Calu3 (cell line): Measurements from ENCODE around the gene SCARB2. TPM values are rescaled to one million over a fixed set of nuclear protein-coding genes. Genes with fewer than 3 reads are reported as not detected.
A peak's percentile ranks its signal among the peaks of the same experiment; 100 is the strongest.

ENCODE experiments used
- BruUV-seq: library from RNA; stranded (reverse); fragments of 400-500 nt; replicated peaks from 2 replicates; lab custom pipeline; 2021; lab: Mats Ljungman, UMichigan
- CTCF ChIA-PET: fragments of 300-600 bp; sonication (Branson Sonifier 250); formaldehyde crosslinking; loops from one replicate; lab custom pipeline; 2022; ENCODE audit warnings: antibody characterized with exemption; lab: Charles Lee
- DNase-seq: peaks from one replicate; pipeline ENCODE4 v3.0.0; 2022
- H3K27ac Mint-ChIP-seq: one replicate; pipeline ENCODE4 v1.8.0; 2022; ENCODE audit warnings: mixed read lengths; ENCODE audit not compliant: unreplicated experiment
- H3K27me3 Mint-ChIP-seq: one replicate; pipeline ENCODE4 v1.8.0; 2022; ENCODE audit warnings: mixed read lengths; ENCODE audit not compliant: unreplicated experiment
- H3K36me3 Mint-ChIP-seq: one replicate; pipeline ENCODE4 v1.8.0; 2022; ENCODE audit warnings: mild to moderate bottlenecking, moderate library complexity, mixed read lengths; ENCODE audit not compliant: insufficient read depth, unreplicated experiment
- H3K4me1 Mint-ChIP-seq: one replicate; pipeline ENCODE4 v1.8.0; 2022; ENCODE audit warnings: mild to moderate bottlenecking, low read depth, mixed read lengths; ENCODE audit not compliant: unreplicated experiment
- H3K4me3 Mint-ChIP-seq: one replicate; pipeline ENCODE4 v1.8.0; 2022; ENCODE audit warnings: mild to moderate bottlenecking, low read depth, moderate library complexity, mixed read lengths; ENCODE audit not compliant: unreplicated experiment
- H3K9me3 Mint-ChIP-seq: one replicate; pipeline ENCODE4 v1.8.0; 2022; ENCODE audit warnings: low read depth, mixed read lengths; ENCODE audit not compliant: unreplicated experiment
- intact Hi-C: fragments of 100-400 bp; cut with micrococcal nuclease; formaldehyde crosslinking; loops from one replicate; pipeline ENCODE4 v1.10.0; 2022; ENCODE audit not compliant: unreplicated experiment
- total RNA-seq: library from RNA; stranded (reverse); gene quantifications from 2 replicates; pipeline ENCODE4 v1.2.3, GENCODE V29; 2022
- TF ChIP-seq, protein P1 (sequence below): fragments of 200-600 bp; IDR thresholded peaks from one replicate; pipeline ENCODE4 v1.8.0; 2022; ENCODE audit warnings: antibody characterized with exemption; ENCODE audit not compliant: unreplicated experiment

The SCARB2 gene
- total RNA-seq, 1 experiment from 2014 or later: 87.3 TPM

DNA sequence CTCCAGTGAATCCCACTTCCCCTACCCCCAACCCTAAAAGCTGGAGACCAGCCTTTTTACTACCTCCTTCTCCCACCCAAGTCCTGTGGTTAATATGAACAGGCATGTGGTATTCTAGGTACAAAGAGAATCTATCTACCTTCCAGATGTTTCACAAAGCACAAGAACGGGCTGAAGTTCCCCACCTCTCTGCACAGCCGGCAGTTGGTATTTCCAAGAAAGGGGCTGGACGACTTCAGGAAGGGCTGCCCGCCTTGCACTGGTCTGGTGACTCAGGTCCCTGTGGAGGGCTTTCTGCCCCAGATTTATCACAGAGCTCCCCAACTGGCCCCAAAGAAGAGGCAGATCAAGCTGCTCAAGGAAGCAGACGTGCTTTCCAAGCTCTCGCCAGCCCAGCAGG, 42.4 kb upstream of the SCARB2 start:
- intact Hi-C loops: no loop called here
- peaks cover 15% of the 10 kb centered on the region for H3K4me1 Mint-ChIP-seq
- DNase-seq: no peak
- TF ChIP-seq, protein P1, sequence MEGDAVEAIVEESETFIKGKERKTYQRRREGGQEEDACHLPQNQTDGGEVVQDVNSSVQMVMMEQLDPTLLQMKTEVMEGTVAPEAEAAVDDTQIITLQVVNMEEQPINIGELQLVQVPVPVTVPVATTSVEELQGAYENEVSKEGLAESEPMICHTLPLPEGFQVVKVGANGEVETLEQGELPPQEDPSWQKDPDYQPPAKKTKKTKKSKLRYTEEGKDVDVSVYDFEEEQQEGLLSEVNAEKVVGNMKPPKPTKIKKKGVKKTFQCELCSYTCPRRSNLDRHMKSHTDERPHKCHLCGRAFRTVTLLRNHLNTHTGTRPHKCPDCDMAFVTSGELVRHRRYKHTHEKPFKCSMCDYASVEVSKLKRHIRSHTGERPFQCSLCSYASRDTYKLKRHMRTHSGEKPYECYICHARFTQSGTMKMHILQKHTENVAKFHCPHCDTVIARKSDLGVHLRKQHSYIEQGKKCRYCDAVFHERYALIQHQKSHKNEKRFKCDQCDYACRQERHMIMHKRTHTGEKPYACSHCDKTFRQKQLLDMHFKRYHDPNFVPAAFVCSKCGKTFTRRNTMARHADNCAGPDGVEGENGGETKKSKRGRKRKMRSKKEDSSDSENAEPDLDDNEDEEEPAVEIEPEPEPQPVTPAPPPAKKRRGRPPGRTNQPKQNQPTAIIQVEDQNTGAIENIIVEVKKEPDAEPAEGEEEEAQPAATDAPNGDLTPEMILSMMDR: no peak
- no peak overlapping the region for H3K27ac Mint-ChIP-seq
- no peaks in the 10 kb centered on the region for H3K27me3 Mint-ChIP-seq
- no peaks in the 10 kb centered on the region for H3K9me3 Mint-ChIP-seq
- CTCF ChIA-PET: no interaction called here
- no peak overlapping the region for H3K4me3 Mint-ChIP-seq
- BruUV-seq: no TSS peak
- H3K36me3 Mint-ChIP-seq: peaks cover 5% of the 10 kb centered on the region

DNA sequence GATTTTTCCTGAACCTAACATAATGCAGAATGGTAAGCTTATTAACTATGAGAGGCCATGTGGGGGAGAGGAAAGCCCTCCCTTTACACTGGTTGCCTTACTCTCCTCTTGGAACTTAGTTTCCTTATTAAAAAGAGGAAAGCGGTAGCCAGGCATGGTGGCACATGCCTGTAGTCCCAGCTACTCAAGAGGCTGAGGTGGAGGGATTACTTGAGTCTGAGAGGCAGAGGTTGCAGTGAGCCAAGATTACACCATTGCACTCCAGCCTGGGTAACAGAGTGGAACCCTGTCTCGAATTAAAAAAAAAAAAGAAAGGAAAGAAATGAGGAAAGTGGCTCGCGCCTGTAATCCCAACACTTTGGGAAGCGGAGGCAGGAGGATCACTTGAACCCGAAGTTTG, 39.9 kb upstream of the SCARB2 start:
- H3K36me3 Mint-ChIP-seq: peaks cover 5% of the 10 kb centered on the region
- TF ChIP-seq, protein P1: no peak
- no peak for DNase-seq
- CTCF ChIA-PET: no interaction called here
- no peaks in the 10 kb centered on the region for H3K27me3 Mint-ChIP-seq
- intact Hi-C loops: loop anchor here (5.0 kb wide), 2 partner anchors 71 to 124 kb away; no protein-coding TSS in a partner anchor
- no TSS peak for BruUV-seq
- H3K4me1 Mint-ChIP-seq: peaks cover 9% of the 10 kb centered on the region
- no peak overlapping the region for H3K27ac Mint-ChIP-seq
- H3K4me3 Mint-ChIP-seq: no peak overlapping the region
- H3K9me3 Mint-ChIP-seq: no peaks in the 10 kb centered on the region

DNA sequence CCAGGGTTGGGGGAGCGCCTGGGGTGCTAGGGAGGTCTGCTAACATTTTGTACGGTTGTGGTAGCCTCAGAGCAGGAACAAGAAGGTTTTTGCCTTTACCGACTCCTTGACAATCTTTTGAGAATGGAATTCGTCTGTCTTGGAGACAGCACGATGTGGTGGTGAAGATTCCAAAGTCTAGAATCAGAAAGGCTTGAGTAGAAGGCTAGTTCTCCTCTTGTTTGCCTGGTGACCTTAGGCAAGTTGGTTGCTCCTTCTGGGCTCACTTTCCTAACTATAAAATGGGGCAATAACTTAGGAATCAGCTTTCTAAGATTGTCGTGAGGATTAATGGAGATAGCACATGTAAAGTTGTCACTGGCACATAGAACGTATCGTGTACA, 38.6 kb upstream of the SCARB2 start:
- Mint-ChIP-seq H3K9me3 (no peaks in the 10 kb centered on the region), H3K4me1 (peaks cover 9% of the 10 kb centered on the region), H3K36me3 (peaks cover 5% of the 10 kb centered on the region), H3K4me3 (peak overlapping the region; percentile 82), H3K27me3 (no peaks in the 10 kb centered on the region), H3K27ac (no peak overlapping the region)
- TF ChIP-seq, protein P1: no peak
- DNase-seq: no peak
- CTCF ChIA-PET: no interaction called here
- intact Hi-C loops: loop anchor here (5.0 kb wide), 2 partner anchors 70 to 125 kb away; no protein-coding TSS in a partner anchor
- TSS peak; percentile 41 for BruUV-seq

DNA sequence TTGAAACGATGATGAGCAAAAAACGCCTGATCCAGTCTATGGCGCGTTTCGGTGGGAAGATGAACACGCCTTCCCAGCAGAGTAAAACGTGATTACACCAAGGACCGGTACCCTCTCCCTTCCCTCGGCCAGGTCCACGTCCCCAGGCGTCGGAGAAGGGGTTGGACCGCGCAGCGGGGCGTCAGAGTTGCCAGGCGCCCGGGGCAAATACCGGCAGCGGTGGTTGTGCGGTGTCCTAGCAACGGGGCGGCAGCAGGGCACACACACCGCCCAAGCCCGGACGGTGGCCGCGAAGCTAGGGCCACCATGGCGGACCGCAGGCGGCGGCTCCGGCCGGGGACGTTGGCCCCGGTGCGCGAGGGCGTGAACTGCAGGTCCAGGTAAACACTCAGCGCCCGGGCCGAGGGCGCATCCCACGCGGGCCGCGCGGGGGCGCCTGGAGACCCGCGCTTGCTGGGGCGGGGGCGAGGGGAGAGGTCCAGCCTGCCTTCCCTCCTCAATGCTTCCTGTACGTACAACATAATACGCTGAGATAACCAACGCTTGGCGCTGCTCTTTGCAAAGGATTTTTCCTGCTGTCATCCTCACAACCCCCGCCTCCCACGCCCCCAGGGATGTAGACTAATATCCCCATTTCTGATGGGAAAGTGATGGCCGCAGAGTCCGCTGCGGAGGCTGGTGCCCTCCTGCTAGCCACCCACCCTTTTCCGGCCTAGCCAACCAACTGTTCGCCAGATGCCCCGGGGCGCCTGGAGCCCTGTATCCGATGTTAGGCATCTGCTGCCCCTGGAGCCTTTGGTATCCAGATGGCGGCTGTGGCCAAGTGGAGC, 38.0 kb upstream of the SCARB2 start, which contains the start of gene FAM47E:
TSS of gene FAM47E (plus strand) at position 281 of the 830 bp plus-strand sequence. CDS start at position 307, 26 bp downstream.
- BruUV-seq: no TSS peak
- peak within 1 kb of the TSS; percentile 82 for H3K4me3 Mint-ChIP-seq
- peak within 1 kb of the TSS; percentile 67 for H3K27ac Mint-ChIP-seq
- H3K4me1 Mint-ChIP-seq: peaks cover 9% of the 10 kb centered on the region
- CTCF ChIA-PET: interaction anchor here (2.0 kb wide), 1 partner anchor 126 kb away, joined by 13 read pairs; no protein-coding TSS in a partner anchor
- peak; percentile 80 for DNase-seq
- no peaks in the 10 kb centered on the region for H3K9me3 Mint-ChIP-seq
- intact Hi-C loops: loop anchor here (5.0 kb wide), 2 partner anchors 69 to 126 kb away; no protein-coding TSS in a partner anchor
- H3K36me3 Mint-ChIP-seq: peaks cover 5% of the 10 kb centered on the region
- TF ChIP-seq, protein P1: peak; percentile 41
- no peaks in the 10 kb centered on the region for H3K27me3 Mint-ChIP-seq
